Hepatocyte (in vitro differentiated cells): Measurements from ENCODE around the gene EXD1.

Experiments used
- CTCF ChIP-seq: fragments of 200-600 bp; sonication (generic); IDR thresholded peaks from 2 replicates; pipeline ENCODE4 v1.5.1; 2016; ENCODE audit warnings: antibody characterized with exemption, mild to moderate bottlenecking; ENCODE audit not compliant: poor library complexity
- EZH2 ChIP-seq: fragments of 200-600 bp; sonication (generic); IDR thresholded peaks from 2 replicates; pipeline ENCODE4 v1.6.1; 2016; ENCODE audit warnings: antibody characterized with exemption, mild to moderate bottlenecking, borderline replicate concordance

GRCh38 chr15:41194444-41194843, 36.1 kb downstream of the EXD1 start:
- TF ChIP-seq CTCF (no peak), EZH2 (no peak)
